Heart left ventricle (tissue), 16 donors: ENCODE data around the gene CFAP54. TPM values are rescaled to one million over a fixed set of nuclear protein-coding genes. Genes with fewer than 3 reads are reported as not detected.

ENCODE experiments used
- ATAC-seq, 4 donors: fragments of 200-7000 bp; cut with Tn5 transposase; one replicate each; pipeline ENCODE4 v1.9.1; 2020 to 2022; ENCODE audit warnings: moderate library complexity in 4 of 4, mild to moderate bottlenecking in 3 of 4, moderate number of reproducible peaks in 1 of 4
- DNase-seq, 5 donors: peaks; one replicate each; pipeline ENCODE4 v3.0.0-alpha.2; 2020
- H3K27ac ChIP-seq, 12 donors: fragments of 200-600 bp; sonication (generic) in 4 of 12; one replicate each; pipeline versions ENCODE4 v1.5.0 to v1.8.0; 2016 to 2022; ENCODE audit warnings: mild to moderate bottlenecking in 2 of 12
- H3K27me3 ChIP-seq, 9 donors: fragments of 200-600 bp; sonication (generic) in 2 of 9; one replicate each; pipeline versions ENCODE4 v1.5.1 to v1.8.0; 2016 to 2022; ENCODE audit warnings: mild to moderate bottlenecking in 3 of 9
- H3K36me3 ChIP-seq, 9 donors: fragments of 200-600 bp; sonication (generic) in 2 of 9; one replicate each; pipeline versions ENCODE4 v1.5.0 to v1.8.0; 2018 to 2022; ENCODE audit warnings: mild to moderate bottlenecking in 2 of 9
- H3K4me1 ChIP-seq, 12 donors: fragments of 200-600 bp; sonication (generic) in 4 of 12; one replicate each; pipeline versions ENCODE4 v1.5.0 to v1.8.0; 2016 to 2022; ENCODE audit warnings: mild to moderate bottlenecking in 3 of 12
- H3K4me3 ChIP-seq, 12 donors: fragments of 200-600 bp; sonication (generic) in 4 of 12; one replicate each; pipeline versions ENCODE4 v1.5.0 to v1.8.0; 2017 to 2022; ENCODE audit warnings: mild to moderate bottlenecking in 9 of 12, moderate library complexity in 4 of 12
- H3K9me3 ChIP-seq, 12 donors: fragments of 200-600 bp; sonication (generic) in 4 of 12; one replicate each; pipeline versions ENCODE4 v1.5.0 to v1.8.0; 2016 to 2022; ENCODE audit warnings: mild to moderate bottlenecking in 1 of 12
- CTCF ChIP-seq, 12 donors: fragments of 200-600 bp; sonication (generic) in 4 of 12; IDR thresholded peaks; one replicate each; pipeline versions ENCODE4 v1.5.0 to v1.8.0; 2018 to 2022; ENCODE audit warnings: antibody characterized with exemption in 12 of 12, mild to moderate bottlenecking in 5 of 12
- POLR2A ChIP-seq, 2 donors: fragments of 450-650 bp; IDR thresholded peaks; one replicate each; pipeline ENCODE4 v1.6.1; 2017; ENCODE audit warnings: antibody characterized with exemption in 2 of 2, mild to moderate bottlenecking in 2 of 2, moderate library complexity in 2 of 2
- WGBS, 4 donors: extraction: QIAGEN DNeasy Blood & Tissue Kit in 2 of 4; methylation state at CpG; one replicate each; pipeline versions ENCODE4 v1.1.5 to v1.1.7; 2013 to 2018; 5-methylcytosine and 5-hydroxymethylcytosine counted together
- intact Hi-C, 10 donors: fragments of 100-400 bp; cut with DNase I; formaldehyde crosslinking; loops; one replicate each; pipeline versions ENCODE4 v1.11.1 to v1.14.2; 2022
- polyA plus RNA-seq, 2 donors: library from polyadenylated mRNA; stranded (reverse); fragments of 200-250 nt; gene quantifications; one replicate each; pipeline ENCODE4 v1.2.3, GENCODE V29; 2013
- total RNA-seq, 9 donors: library from RNA; depleted of rRNA in 2 of 9; stranded (reverse); fragments of >200 nt in 2 of 9; fragmentation: NEBNext Ultra II Directional in 3 of 9; extraction: Animal tissue kit (Norgen Biotek cat#: 25700) in 3 of 9; gene quantifications; one replicate each; pipeline versions ENCODE4 v1.1.0 to v1.2.4, GENCODE V29; 2016 to 2023
- donor health status: ischemic (EF 13 %, LVEDD 7.1; RV severe dilation, severe dysfunction).
- donor health status: healthy with polysubstance abuse.
- donor health status: DM: no; HTN: yes; CAD: no.
- donor health status: DM: no; HTN: no; CAD: no.
- donor health status: ischemic (EF 25% LVEDD 6.9; RV normal size, moderate dysfunction).
- donor health status: ischemic (EF 25% LVEDD 5.7; RV mildly dilated, moderate dysfunction).
- donor health status: healthy.
- donor health status: DM: yes; HTN: yes; CAD: no.
- donor health status: ischemic (EF 35%, LVEDD 5.7; RV mildly dilated, moderate dysfunction).
- donor health status: nonischemic (EF 11% LVEDD 7.7; RV severe dilation, severe dysfunction).
- donor health status: DM: yes; HTN: yes; CAD: no.
- donor health status: PGD.
- donor health status: ischemic (EF 29% LVEDD 5.4; RV normal size, mild dysfunction).
- donor health status: nonischemic (EF 23%, LVEDD 6.1; RV moderate dilation, normal function).

The CFAP54 gene
- total and polyA plus RNA-seq, 11 donors, result 0.07 to 0.79 (median 0.13) TPM; not detected in 1

- 63 to 78% (median 73%) methylated on average over 4 of the region's 4 CpGs for WGBS, 4 donors
- no peak for TF ChIP-seq POLR2A (IDR thresholded peaks at IDR 0.05)
- TF ChIP-seq CTCF (IDR thresholded peaks at IDR 0.05), result no peak
- no peaks in the 10 kb centered on the region for H3K27me3 ChIP-seq
- H3K36me3 ChIP-seq, result no peaks in the 10 kb centered on the region
- no peak overlapping the region for H3K27ac ChIP-seq
- intact Hi-C loops, result no loop called here
- H3K4me3 ChIP-seq, result no peak overlapping the region
- no peak for DNase-seq
- ATAC-seq, result no peak
- H3K4me1 ChIP-seq, result no peaks in the 10 kb centered on the region
- peaks cover 0 to 5% (median 0%) of the 10 kb centered on the region in 12 donors for H3K9me3 ChIP-seq
Measured at GRCh38 chr12:96606644-96607043, 117.3 kb downstream of the CFAP54 start.

GRCh38 chr12:96617178-96617577, 127.8 kb downstream of the CFAP54 start:
- Histone ChIP-seq H3K36me3 (no peaks in the 10 kb centered on the region), H3K4me1 (no peaks in the 10 kb centered on the region), H3K4me3 (no peak overlapping the region), H3K9me3 (peaks cover 0 to 10% (median 0%) of the 10 kb centered on the region in 12 donors), H3K27me3 (no peaks in the 10 kb centered on the region), H3K27ac (no peak overlapping the region)
- intact Hi-C loops, result no loop called here
- DNase-seq (no peak), ATAC-seq (no peak)
- 80 to 87% (median 83%) methylated on average over 2 of the region's 2 CpGs for WGBS, 4 donors
- no peak for TF ChIP-seq POLR2A (IDR thresholded peaks at IDR 0.05)
- no peak for TF ChIP-seq CTCF (IDR thresholded peaks at IDR 0.05)

- H3K4me3 ChIP-seq, result no peak overlapping the region
- H3K27me3 ChIP-seq, result no peaks in the 10 kb centered on the region
- H3K4me1 ChIP-seq, result no peaks in the 10 kb centered on the region
- H3K27ac ChIP-seq, result no peak overlapping the region
- H3K36me3 ChIP-seq, result no peaks in the 10 kb centered on the region
- no peak for TF ChIP-seq POLR2A (IDR thresholded peaks at IDR 0.05)
- no peak for TF ChIP-seq CTCF (IDR thresholded peaks at IDR 0.05)
- no peak for ATAC-seq
- no peak for DNase-seq
- intact Hi-C loops, result no loop called here
- no peaks in the 10 kb centered on the region for H3K9me3 ChIP-seq
Measured at GRCh38 chr12:96623155-96623554, 133.8 kb downstream of the CFAP54 start.

- TF ChIP-seq POLR2A (IDR thresholded peaks at IDR 0.05) (no peak), CTCF (IDR thresholded peaks at IDR 0.05) (no peak)
- H3K9me3 ChIP-seq, result no peaks in the 10 kb centered on the region
- no peaks in the 10 kb centered on the region for H3K27me3 ChIP-seq
- no peaks in the 10 kb centered on the region for H3K4me1 ChIP-seq
- DNase-seq (no peak), ATAC-seq (no peak)
- no peak overlapping the region for H3K27ac ChIP-seq
- 64 to 79% (median 72%) methylated on average over 4 of the region's 4 CpGs for WGBS, 4 donors
- no peaks in the 10 kb centered on the region for H3K36me3 ChIP-seq
- no peak overlapping the region for H3K4me3 ChIP-seq
- intact Hi-C loops, result no loop called here
Measured at GRCh38 chr12:96623656-96624217, 134.4 kb downstream of the CFAP54 start.
